ENCODE measurements around the gene TMED9.

The TMED9 gene

GRCh38 chr5:177596775-177597238 lies 4.8 kb downstream of the TMED9 start:
- no peak overlapping the region for H3K4me3 ChIP-seq (ENCODE audit: low read depth in 1 of 2, low read length in 2 of 2)
- H3K4me1 ChIP-seq (ENCODE audit: control insufficient read depth in 1 of 2, insufficient read depth in 2 of 2, low read length in 2 of 2): peaks cover 24 to 34% of the 10 kb centered on the region in 2 donors
- no peak overlapping the region for H3K27ac ChIP-seq (ENCODE audit: low read depth, low read length)
- H3K9ac ChIP-seq (ENCODE audit: low read depth in 1 of 2, low read length in 2 of 2): no peak overlapping the region
- no peaks in the 10 kb centered on the region for H3K9me3 ChIP-seq (ENCODE audit: control insufficient read depth in 1 of 2, low read length in 2 of 2)
- H3K27me3 ChIP-seq (ENCODE audit: control insufficient read depth in 1 of 2, insufficient read depth in 2 of 2, low read length in 2 of 2): no peaks in the 10 kb centered on the region
- peaks cover 23 to 37% of the 10 kb centered on the region in 2 donors for H3K36me3 ChIP-seq (ENCODE audit: control insufficient read depth in 1 of 2, insufficient read depth in 2 of 2, low read length in 2 of 2)

DNA sequence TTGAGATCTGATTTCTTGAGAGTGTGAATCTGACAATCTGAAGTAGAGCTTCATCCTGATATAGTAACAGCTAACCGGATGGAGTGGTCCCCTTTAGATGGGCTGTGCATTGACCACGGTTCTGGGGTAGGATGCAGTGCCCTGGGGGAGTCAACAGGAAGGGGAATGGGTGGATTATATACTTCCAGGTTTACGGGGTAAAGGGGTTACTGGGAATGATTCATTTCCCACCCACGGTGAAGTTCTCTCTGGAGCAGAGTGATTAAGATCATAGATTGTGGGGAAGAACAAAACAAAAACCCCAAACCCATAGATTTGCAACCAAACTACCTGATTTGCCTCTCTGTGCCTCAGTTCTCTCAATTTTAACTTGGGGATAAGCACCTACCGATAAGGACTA lies 6.5 kb downstream of the TMED9 start:
- Histone ChIP-seq H3K27ac (ENCODE audit: low read depth, low read length) (no peak overlapping the region), H3K9ac (ENCODE audit: low read depth in 1 of 2, low read length in 2 of 2) (no peak overlapping the region), H3K4me3 (ENCODE audit: low read depth in 1 of 2, low read length in 2 of 2) (no peak overlapping the region), H3K27me3 (ENCODE audit: control insufficient read depth in 1 of 2, insufficient read depth in 2 of 2, low read length in 2 of 2) (no peaks in the 10 kb centered on the region), H3K9me3 (ENCODE audit: control insufficient read depth in 1 of 2, low read length in 2 of 2) (no peaks in the 10 kb centered on the region), H3K36me3 (ENCODE audit: control insufficient read depth in 1 of 2, insufficient read depth in 2 of 2, low read length in 2 of 2) (peaks cover 23 to 35% of the 10 kb centered on the region in 2 donors), H3K4me1 (ENCODE audit: control insufficient read depth in 1 of 2, insufficient read depth in 2 of 2, low read length in 2 of 2) (peaks cover 15 to 24% of the 10 kb centered on the region in 2 donors)

GRCh38 chr5:177599731-177600507 lies 7.9 kb downstream of the TMED9 start, which contains the start of gene B4GALT7:
Gene B4GALT7 (plus strand): TSS chr5:177600132. CDS start chr5:177600211, 79 bp downstream.
- Histone ChIP-seq H3K9me3 (ENCODE audit: control insufficient read depth in 1 of 2, low read length in 2 of 2) (no peaks in the 10 kb centered on the region), H3K4me1 (ENCODE audit: control insufficient read depth in 1 of 2, insufficient read depth in 2 of 2, low read length in 2 of 2) (peaks cover 15 to 23% of the 10 kb centered on the region in 2 donors), H3K36me3 (ENCODE audit: control insufficient read depth in 1 of 2, insufficient read depth in 2 of 2, low read length in 2 of 2) (peaks cover 13 to 20% of the 10 kb centered on the region in 2 donors)

GRCh38 chr5:177600508-177601018 lies 8.6 kb downstream of the TMED9 start:
- no peaks in the 10 kb centered on the region for H3K9me3 ChIP-seq (ENCODE audit: control insufficient read depth in 1 of 2, low read length in 2 of 2)
- H3K27me3 ChIP-seq (ENCODE audit: control insufficient read depth in 1 of 2, insufficient read depth in 2 of 2, low read length in 2 of 2): no peaks in the 10 kb centered on the region
- peak overlapping the region; percentile 50 for H3K27ac ChIP-seq (ENCODE audit: low read depth, low read length)
- peak overlapping the region; percentile 38 to 89 for H3K9ac ChIP-seq (ENCODE audit: low read depth in 1 of 2, low read length in 2 of 2)
- H3K4me3 ChIP-seq (ENCODE audit: low read depth in 1 of 2, low read length in 2 of 2): peak overlapping the region; percentile 77 to 86
- peaks cover 21 to 30% of the 10 kb centered on the region in 2 donors for H3K4me1 ChIP-seq (ENCODE audit: control insufficient read depth in 1 of 2, insufficient read depth in 2 of 2, low read length in 2 of 2)
- H3K36me3 ChIP-seq (ENCODE audit: control insufficient read depth in 1 of 2, insufficient read depth in 2 of 2, low read length in 2 of 2): peaks cover 6 to 15% of the 10 kb centered on the region in 2 donors

More at GRCh38 chr5:177599731-177600507, 7.9 kb downstream of the TMED9 start, which contains the start of gene B4GALT7:
- H3K4me3 ChIP-seq (ENCODE audit: low read depth in 1 of 2, low read length in 2 of 2): peak within 1 kb of the TSS; percentile 77 to 86
- no peaks in the 10 kb centered on the region for H3K27me3 ChIP-seq (ENCODE audit: control insufficient read depth in 1 of 2, insufficient read depth in 2 of 2, low read length in 2 of 2)
- peak within 1 kb of the TSS; percentile 71 to 89 for H3K9ac ChIP-seq (ENCODE audit: low read depth in 1 of 2, low read length in 2 of 2)
- peak within 1 kb of the TSS; percentile 50 for H3K27ac ChIP-seq (ENCODE audit: low read depth, low read length)

- Histone ChIP-seq H3K4me3 (ENCODE audit: low read depth in 1 of 2, low read length in 2 of 2) (peak overlapping the region; percentile 77 to 86), H3K9me3 (ENCODE audit: control insufficient read depth in 1 of 2, low read length in 2 of 2) (no peaks in the 10 kb centered on the region), H3K4me1 (ENCODE audit: control insufficient read depth in 1 of 2, insufficient read depth in 2 of 2, low read length in 2 of 2) (peaks cover 27 to 35% of the 10 kb centered on the region in 2 donors), H3K27ac (ENCODE audit: low read depth, low read length) (no peak overlapping the region), H3K36me3 (ENCODE audit: control insufficient read depth in 1 of 2, insufficient read depth in 2 of 2, low read length in 2 of 2) (peaks cover 3 to 15% of the 10 kb centered on the region in 2 donors), H3K27me3 (ENCODE audit: control insufficient read depth in 1 of 2, insufficient read depth in 2 of 2, low read length in 2 of 2) (no peaks in the 10 kb centered on the region), H3K9ac (ENCODE audit: low read depth in 1 of 2, low read length in 2 of 2) (peak overlapping the region in 1 of 2 donors; percentile 89)
Observed at GRCh38 chr5:177601126-177601525, 9.1 kb downstream of the TMED9 start.

DNA sequence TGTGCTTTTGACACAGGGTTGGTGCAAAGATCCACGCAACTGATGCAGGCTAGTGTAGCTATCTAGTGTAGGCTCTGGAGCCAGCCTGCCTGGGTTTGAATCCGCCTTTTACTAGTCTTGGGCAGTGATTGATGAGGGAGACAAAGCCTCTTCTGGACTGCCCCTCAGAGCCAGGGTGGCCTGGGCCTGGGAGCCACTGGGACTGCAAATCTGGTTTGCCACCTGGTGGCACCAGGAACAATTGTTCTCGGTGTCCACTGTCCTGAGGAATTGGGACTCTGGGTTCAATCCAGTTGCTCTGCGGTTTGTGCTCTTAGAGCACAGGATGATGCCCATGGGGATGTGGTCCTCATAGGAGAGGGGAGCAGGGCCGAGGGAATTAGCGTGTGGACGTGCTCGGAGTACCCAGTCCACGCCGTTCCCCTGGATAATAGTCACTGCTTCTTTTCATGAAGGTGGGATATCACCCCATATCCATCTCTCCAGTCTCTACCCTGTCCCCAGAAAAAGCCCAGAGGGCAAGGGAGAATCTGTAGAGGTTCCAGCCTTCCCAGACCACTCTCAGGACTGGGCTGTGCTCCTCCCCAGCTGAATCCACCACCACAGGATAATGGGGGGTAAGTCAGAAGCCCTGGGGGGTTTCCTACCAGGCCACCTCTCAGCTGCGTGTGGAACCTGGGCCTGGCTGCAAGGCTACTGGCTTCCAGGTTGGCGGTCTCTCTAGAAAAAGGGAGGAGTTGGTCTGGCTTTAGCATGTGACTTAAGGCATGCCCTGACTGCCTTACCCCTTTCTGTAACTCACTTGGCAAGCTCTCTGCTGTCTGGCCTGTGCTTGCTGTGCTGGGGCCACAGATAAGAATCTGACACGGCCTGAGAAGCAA lies 9.8 kb downstream of the TMED9 start:
- Histone ChIP-seq H3K36me3 (ENCODE audit: control insufficient read depth in 1 of 2, insufficient read depth in 2 of 2, low read length in 2 of 2) (peaks cover 0 to 9% of the 10 kb centered on the region in 2 donors), H3K4me1 (ENCODE audit: control insufficient read depth in 1 of 2, insufficient read depth in 2 of 2, low read length in 2 of 2) (peaks cover 31 to 42% of the 10 kb centered on the region in 2 donors), H3K27ac (ENCODE audit: low read depth, low read length) (no peak overlapping the region), H3K27me3 (ENCODE audit: control insufficient read depth in 1 of 2, insufficient read depth in 2 of 2, low read length in 2 of 2) (no peaks in the 10 kb centered on the region), H3K9ac (ENCODE audit: low read depth in 1 of 2, low read length in 2 of 2) (no peak overlapping the region), H3K9me3 (ENCODE audit: control insufficient read depth in 1 of 2, low read length in 2 of 2) (no peaks in the 10 kb centered on the region), H3K4me3 (ENCODE audit: low read depth in 1 of 2, low read length in 2 of 2) (no peak overlapping the region)

GRCh38 chr5:177602458-177602830 lies 10.4 kb downstream of the TMED9 start:
- Histone ChIP-seq H3K36me3 (ENCODE audit: control insufficient read depth in 1 of 2, insufficient read depth in 2 of 2, low read length in 2 of 2) (peaks cover 0 to 11% of the 10 kb centered on the region in 2 donors), H3K27me3 (ENCODE audit: control insufficient read depth in 1 of 2, insufficient read depth in 2 of 2, low read length in 2 of 2) (no peaks in the 10 kb centered on the region), H3K4me1 (ENCODE audit: control insufficient read depth in 1 of 2, insufficient read depth in 2 of 2, low read length in 2 of 2) (peaks cover 37 to 47% of the 10 kb centered on the region in 2 donors), H3K27ac (ENCODE audit: low read depth, low read length) (no peak overlapping the region), H3K4me3 (ENCODE audit: low read depth in 1 of 2, low read length in 2 of 2) (no peak overlapping the region), H3K9ac (ENCODE audit: low read depth in 1 of 2, low read length in 2 of 2) (no peak overlapping the region), H3K9me3 (ENCODE audit: control insufficient read depth in 1 of 2, low read length in 2 of 2) (no peaks in the 10 kb centered on the region)

DNA sequence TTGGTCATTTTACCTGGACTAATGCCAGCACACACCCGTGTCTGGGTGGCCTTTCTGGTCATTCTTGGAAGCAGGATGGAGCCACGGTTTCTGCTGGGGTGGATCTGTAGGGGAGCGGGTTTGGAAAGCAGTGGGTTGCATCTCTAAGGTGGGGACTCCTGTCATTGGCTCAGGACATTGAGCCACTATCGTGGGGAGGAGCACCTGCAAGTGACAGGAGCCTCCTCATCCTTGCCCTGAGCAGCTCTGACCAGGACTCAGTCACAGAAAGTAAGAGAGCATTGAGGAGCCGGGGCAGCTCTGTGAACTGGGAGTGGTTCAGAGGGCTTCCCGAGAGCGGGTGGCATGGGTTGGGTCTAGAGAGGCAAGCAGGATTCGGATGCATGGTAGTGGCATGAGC lies 11.6 kb downstream of the TMED9 start:
- Histone ChIP-seq H3K27ac (ENCODE audit: low read depth, low read length) (no peak overlapping the region), H3K9ac (ENCODE audit: low read depth in 1 of 2, low read length in 2 of 2) (no peak overlapping the region), H3K36me3 (ENCODE audit: control insufficient read depth in 1 of 2, insufficient read depth in 2 of 2, low read length in 2 of 2) (peaks cover 0 to 13% of the 10 kb centered on the region in 2 donors), H3K4me3 (ENCODE audit: low read depth in 1 of 2, low read length in 2 of 2) (peak overlapping the region in 1 of 2 donors; percentile 58), H3K4me1 (ENCODE audit: control insufficient read depth in 1 of 2, insufficient read depth in 2 of 2, low read length in 2 of 2) (peaks cover 37 to 52% of the 10 kb centered on the region in 2 donors), H3K9me3 (ENCODE audit: control insufficient read depth in 1 of 2, low read length in 2 of 2) (no peaks in the 10 kb centered on the region), H3K27me3 (ENCODE audit: control insufficient read depth in 1 of 2, insufficient read depth in 2 of 2, low read length in 2 of 2) (no peaks in the 10 kb centered on the region)

- Histone ChIP-seq H3K36me3 (ENCODE audit: control insufficient read depth in 1 of 2, insufficient read depth in 2 of 2, low read length in 2 of 2) (peaks cover 0 to 18% of the 10 kb centered on the region in 2 donors), H3K27me3 (ENCODE audit: control insufficient read depth in 1 of 2, insufficient read depth in 2 of 2, low read length in 2 of 2) (no peaks in the 10 kb centered on the region), H3K27ac (ENCODE audit: low read depth, low read length) (no peak overlapping the region), H3K4me3 (ENCODE audit: low read depth in 1 of 2, low read length in 2 of 2) (peak overlapping the region; percentile 37 to 58), H3K4me1 (ENCODE audit: control insufficient read depth in 1 of 2, insufficient read depth in 2 of 2, low read length in 2 of 2) (peaks cover 37 to 50% of the 10 kb centered on the region in 2 donors), H3K9me3 (ENCODE audit: control insufficient read depth in 1 of 2, low read length in 2 of 2) (no peaks in the 10 kb centered on the region), H3K9ac (ENCODE audit: low read depth in 1 of 2, low read length in 2 of 2) (peak overlapping the region; percentile 22 to 61)
Observed at GRCh38 chr5:177604116-177604521, 12.1 kb downstream of the TMED9 start.

Data from duodenal mucosa (tissue), 2 donors.